B cell (primary cell): Measurements from ENCODE around the gene DNAJC16.

Experiments
- EZH2 ChIP-seq: IDR thresholded peaks from 2 replicates; pipeline ENCODE4 v1.6.1; 2012; ENCODE audit warnings: borderline replicate concordance, low read depth, mild to moderate bottlenecking, moderate library complexity, low read length; ENCODE audit not compliant: insufficient read depth, poor library complexity, severe bottlenecking
- TF ChIP-seq, protein P1 (sequence below): fragments of 200-600 bp; IDR thresholded peaks from one replicate; pipeline ENCODE4 v1.8.0; 2022; ENCODE audit warnings: antibody characterized with exemption, mild to moderate bottlenecking

DNA sequence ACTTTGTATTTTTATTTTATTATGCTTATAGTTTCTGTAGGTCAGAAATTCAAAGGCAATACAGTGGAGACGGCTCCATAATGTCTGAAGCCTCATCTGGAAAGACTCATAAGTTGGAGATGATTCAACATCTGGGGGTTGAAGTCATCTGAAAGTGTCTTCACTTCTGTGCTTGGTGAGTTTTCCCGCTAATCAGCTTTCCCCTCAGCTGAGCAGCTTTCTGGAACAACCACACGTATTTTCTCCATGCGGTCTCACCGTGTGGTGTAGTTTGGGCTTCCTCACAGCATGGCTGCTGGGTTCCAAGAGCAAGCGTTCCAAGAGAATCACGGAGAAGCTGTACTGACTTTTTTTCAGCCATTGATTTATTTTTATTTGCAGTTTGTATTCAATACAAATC, 83.0 kb downstream of the DNAJC16 start:
- TF ChIP-seq, protein P1, sequence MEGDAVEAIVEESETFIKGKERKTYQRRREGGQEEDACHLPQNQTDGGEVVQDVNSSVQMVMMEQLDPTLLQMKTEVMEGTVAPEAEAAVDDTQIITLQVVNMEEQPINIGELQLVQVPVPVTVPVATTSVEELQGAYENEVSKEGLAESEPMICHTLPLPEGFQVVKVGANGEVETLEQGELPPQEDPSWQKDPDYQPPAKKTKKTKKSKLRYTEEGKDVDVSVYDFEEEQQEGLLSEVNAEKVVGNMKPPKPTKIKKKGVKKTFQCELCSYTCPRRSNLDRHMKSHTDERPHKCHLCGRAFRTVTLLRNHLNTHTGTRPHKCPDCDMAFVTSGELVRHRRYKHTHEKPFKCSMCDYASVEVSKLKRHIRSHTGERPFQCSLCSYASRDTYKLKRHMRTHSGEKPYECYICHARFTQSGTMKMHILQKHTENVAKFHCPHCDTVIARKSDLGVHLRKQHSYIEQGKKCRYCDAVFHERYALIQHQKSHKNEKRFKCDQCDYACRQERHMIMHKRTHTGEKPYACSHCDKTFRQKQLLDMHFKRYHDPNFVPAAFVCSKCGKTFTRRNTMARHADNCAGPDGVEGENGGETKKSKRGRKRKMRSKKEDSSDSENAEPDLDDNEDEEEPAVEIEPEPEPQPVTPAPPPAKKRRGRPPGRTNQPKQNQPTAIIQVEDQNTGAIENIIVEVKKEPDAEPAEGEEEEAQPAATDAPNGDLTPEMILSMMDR = no peak
- TF ChIP-seq EZH2 = no peak
